NCI-H128 (cell line): ENCODE results near the gene PHACTR4.
"Not testable (repeated sequence)": the region's sequence is repeated elsewhere in the genome, so short reads cannot be mapped to it uniquely, and the experiment has no call there.

ENCODE experiments used
- DNase-seq: peaks from one replicate; lab custom pipeline; 2025; ENCODE audit not compliant: unreplicated experiment; lab: John Stamatoyannopoulos, UW

The PHACTR4 gene

GRCh38 chr1:28482138-28482537, 112.6 kb downstream of the PHACTR4 start:
- no peak for DNase-seq

DNA sequence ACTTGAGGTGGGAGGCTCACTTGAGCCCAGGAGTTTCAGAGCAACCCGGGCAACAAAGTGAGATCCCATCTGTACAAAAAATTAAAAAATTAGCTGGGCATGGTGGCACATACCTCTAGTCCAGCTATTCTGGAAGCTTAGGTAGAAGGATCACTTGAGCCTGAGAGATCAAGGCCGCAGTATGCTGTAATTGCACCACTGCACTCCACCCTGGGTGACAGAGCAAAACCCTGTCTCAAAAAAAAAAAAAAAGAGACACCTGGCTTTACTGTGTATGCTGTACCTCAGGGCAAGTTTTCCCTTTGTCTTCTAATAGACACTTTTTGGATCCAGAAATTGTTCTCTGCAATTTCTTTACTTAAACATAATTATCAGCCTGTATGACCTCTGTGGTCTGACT, 113.2 kb downstream of the PHACTR4 start:
- no peak for DNase-seq

DNA sequence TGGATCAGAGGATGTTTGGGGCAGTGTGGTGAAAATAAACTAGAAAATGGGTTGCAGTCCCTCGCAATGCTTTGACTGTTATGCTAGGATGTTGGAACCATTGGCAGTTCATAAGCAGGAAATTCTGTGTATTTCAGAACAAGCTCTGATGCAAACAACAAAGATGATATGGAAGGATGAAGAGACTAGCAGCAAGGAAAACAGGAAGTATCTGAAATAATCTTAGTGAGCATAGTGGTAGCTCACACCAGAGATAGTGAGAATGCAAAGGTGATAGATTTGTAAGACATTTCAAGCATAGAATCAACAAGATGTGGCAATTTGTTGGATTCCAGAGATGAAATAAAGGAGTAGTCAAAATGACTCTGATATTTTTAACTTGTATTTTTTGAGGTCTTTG, 125.2 kb downstream of the PHACTR4 start:
- DNase-seq: no peak

DNA sequence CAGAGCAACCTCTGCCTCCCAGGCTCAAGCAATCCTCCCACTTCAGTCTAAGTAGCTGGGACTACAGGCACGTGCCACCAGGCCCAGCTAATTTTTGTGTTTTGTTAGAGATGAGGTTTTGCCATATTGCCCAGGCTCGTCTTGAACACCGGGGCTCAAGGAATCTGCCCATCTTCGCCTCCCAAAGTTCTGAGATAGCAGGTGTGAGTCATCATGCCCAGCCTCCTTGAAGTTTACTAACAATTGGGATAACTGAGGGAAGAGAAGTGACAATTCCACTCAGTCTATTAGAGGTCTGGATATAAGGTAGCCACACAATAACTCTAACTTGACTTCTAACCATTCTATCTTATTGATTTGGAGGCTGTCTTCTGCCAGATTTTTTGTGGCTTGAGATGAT, 130.0 kb downstream of the PHACTR4 start:
- no peak for DNase-seq

GRCh38 chr1:28501925-28502324, 132.4 kb downstream of the PHACTR4 start:
- DNase-seq: no peak

- DNase-seq: no peak
These were observed 133.6 kb downstream of the PHACTR4 start for GRCh38 chr1:28503117-28503516.

GRCh38 chr1:28505406-28506187, 136.1 kb downstream of the PHACTR4 start, which contains the start of gene RCC1:
TSS of gene RCC1 (plus strand) at chr1:28506043. CDS start at chr1:28529867, 23,824 bp downstream.
- peak; percentile 99 for DNase-seq

- no peak for DNase-seq
These were observed 137.3 kb downstream of the PHACTR4 start for GRCh38 chr1:28506907-28507246.

- no peak for DNase-seq
These were observed 137.7 kb downstream of the PHACTR4 start for GRCh38 chr1:28507247-28507645.

- DNase-seq: no peak
These were observed 138.3 kb downstream of the PHACTR4 start for GRCh38 chr1:28507646-28508434.

- no peak for DNase-seq
These were observed 138.9 kb downstream of the PHACTR4 start for GRCh38 chr1:28508435-28508754.

GRCh38 chr1:28509705-28510272, 140.2 kb downstream of the PHACTR4 start:
- no peak for DNase-seq

DNA sequence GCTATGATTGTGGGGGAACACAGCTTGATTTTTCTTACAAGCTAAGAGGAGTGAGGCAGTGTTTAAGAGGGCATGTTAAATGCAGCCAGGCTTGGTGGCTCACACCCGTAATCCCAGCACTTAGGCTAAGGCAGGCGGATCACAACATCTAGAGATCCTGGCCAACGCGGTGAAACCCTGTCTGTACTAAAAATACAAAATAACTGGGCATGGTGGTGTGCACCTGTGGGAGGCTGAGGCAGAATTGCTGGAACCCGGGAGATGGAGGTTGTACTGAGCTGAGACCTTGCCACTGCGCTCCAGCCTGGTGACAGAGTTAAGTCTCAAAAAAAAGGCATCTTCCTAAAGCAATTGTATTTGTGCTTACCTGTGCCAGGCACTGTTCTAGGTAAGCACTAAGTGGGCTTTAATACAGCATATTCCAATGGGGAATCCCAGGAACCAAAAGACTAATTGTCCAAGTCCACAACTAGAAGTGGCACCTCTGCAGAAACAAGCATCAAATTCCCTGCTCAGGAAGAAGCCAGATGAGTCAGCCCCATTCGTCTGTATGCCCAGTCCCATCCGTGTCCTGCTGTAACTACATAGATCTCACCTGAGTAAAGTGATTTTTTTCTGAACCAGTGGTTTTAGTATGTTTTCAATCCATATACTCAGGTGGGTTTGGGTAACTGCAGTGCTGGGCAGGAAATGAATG, 140.9 kb downstream of the PHACTR4 start:
- no peak for DNase-seq

DNA sequence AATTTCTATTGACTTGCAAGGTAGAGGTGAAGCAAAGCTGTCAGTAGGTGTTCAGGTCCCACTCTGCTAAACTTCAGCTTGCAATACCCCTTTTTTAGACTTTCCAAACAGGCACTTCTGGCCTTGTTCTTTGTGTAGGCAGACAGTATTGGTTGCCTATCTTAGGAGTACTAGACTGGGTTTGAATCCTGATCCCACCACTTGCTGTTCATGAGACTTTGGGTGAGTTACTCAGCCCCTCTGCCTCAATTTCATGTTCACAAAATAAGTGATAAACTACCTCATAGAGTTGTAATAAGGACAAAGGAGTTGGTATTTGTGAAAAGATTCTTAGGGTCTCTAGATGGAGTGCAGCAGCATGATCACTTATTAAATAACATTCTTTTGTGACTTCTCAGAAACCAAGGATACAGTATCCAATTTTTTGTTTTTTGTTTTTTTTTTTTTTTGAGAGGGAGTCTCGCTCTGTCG, 141.5 kb downstream of the PHACTR4 start:
- DNase-seq: no peak

DNA sequence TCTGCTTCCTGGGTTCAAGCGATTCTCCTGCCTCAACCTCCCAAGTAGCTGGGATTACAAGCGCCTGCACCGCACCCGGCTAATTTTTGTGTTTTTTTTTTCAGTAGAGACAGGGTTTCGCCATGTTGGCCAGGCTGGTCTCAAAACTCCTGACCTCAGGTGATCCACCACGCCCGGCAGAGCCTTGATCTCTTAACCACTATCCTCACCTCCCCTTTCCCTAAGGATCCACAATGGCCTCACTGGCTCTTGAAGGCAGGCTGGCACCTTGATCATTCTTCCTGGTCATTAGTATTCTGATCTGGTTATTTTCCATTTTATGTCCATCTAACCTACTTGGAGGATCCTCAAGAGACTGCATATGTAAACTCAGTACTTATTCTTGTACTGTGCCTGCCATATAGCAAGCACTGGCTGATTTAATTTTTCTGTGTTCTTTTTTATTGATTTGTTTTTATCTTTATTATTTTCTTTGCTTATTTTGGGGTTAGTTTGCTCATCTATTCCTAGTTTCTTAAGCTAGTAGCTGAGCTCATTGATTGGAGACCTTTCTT, 142.6 kb downstream of the PHACTR4 start:
- DNase-seq: no peak

GRCh38 chr1:28514445-28514933, 144.9 kb downstream of the PHACTR4 start:
- DNase-seq: not testable (repeated sequence)

DNA sequence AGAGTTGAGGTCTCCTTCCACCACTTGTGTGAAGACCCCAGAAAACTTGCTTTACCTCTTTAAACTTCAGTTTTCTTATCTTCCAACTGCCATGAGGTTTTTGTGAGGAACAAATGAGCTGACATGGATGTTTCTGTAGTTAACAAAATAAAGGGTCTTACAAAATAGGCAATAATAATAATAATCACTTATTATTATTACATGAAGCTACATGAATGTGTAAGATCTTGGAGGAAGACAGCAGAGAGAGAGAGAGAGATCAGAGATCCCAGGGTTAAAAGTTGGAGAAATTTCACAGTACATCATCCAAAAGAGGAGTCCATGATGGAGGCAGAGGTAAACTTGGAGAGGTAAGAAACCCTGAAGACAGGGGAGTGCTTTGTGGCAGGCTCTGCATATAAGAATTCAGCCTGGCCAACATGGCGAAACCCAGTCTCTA, 147.0 kb downstream of the PHACTR4 start:
- DNase-seq: no peak

- no peak for DNase-seq
These were observed 148.1 kb downstream of the PHACTR4 start for GRCh38 chr1:28517649-28517999.

GRCh38 chr1:28518000-28518744, 148.6 kb downstream of the PHACTR4 start:
- DNase-seq: peak; percentile 89

DNA sequence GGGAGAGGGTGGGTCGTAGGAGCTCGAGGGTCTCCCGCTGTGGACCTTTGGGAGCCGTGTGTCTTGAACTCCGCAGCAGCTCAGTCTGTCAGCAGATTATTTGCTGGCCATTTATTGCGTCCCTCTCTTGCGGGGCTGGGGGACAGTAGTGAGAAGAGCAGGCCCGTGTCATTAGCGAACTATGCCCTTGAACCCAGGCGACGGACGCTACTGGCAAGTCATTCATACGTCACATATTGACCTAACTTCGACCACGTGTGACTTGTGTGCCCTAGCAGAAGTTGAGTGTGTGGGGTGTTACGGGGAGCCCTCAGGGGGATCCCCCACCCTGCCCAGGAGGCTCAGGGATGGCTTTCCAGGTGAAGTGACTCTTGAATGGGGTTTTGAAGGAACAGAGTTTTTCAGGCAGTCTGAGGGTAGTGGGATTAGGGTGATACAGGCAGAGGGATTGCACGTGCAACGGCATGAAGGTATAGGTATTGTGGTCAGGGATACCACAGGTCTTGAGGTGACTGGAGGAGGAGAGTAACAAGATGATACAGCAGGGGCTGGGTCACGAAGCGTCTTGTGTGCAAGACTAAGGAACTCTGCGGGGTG, 149.3 kb downstream of the PHACTR4 start:
- DNase-seq: no peak
